Measurements from ENCODE around the gene EIF5A2.
"Not testable (repeated sequence)": the region's sequence is repeated elsewhere in the genome, so short reads cannot be mapped to it uniquely, and the experiment has no call there.

EIF5A2 gene

DNA sequence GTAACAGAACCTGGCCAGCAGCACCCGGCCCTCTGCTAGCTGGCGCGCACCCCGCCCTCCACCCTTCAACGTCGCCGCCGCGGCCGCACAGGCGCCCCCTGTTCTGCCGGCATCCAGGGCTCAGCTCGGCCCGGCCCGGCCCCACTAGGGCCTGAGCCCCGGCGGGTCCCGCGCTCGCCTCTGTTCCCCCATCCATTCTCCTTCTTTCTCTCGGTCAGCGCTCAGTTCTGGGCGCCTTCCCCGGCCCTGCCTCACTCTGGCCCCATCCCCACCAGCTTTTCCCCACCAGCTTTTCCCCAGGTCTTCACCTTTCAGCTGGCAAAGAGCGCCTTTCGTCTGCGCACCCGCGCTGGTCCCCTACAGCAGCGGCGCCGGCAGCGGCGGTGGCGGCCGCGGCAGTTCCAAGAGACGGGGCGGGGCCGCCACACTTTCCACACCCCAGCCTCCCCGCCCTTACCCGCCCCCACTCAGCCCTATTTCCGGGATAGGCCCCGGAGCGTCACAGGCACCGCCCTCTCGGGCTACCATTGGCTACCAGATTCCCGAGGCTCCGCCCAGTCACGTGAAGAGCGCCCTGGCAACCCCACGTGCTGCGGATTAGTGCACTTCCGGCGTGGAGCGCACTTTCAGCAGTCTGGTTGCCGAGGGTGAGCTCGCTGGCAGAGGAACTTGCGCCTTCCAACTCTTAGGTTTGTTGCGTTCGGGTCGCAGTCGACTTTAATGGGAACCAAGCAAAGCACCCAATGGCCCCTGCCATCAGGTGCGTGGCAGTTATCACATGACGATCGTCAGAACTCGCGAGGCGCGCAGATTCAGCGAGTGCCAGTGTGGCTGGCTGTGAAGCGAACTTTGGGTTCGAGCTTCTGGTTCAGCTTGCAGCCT lies at the start of gene EIF5A2:
TSS of gene EIF5A2 (minus strand) at position 403 of the 882 bp plus-strand sequence. CDS start 831 bp downstream, outside the sequence.
- peak within 1 kb of the TSS; percentile 61 for H3K27ac ChIP-seq (ENCODE audit: low read depth, low read length)
- peaks cover 7% of the 10 kb centered on the region for H3K4me1 ChIP-seq (ENCODE audit: control insufficient read depth, insufficient read depth, low read length)
- no peaks in the 10 kb centered on the region for H3K36me3 ChIP-seq (ENCODE audit: control insufficient read depth, insufficient read depth, low read length)
- peak within 1 kb of the TSS; percentile 62 for H3K9ac ChIP-seq (ENCODE audit: low read length)
- peak within 1 kb of the TSS; percentile 84 for H3K4me3 ChIP-seq (ENCODE audit: low read length)
- H3K27me3 ChIP-seq (ENCODE audit: control insufficient read depth, insufficient read depth, low read length), result no peaks in the 10 kb centered on the region

DNA sequence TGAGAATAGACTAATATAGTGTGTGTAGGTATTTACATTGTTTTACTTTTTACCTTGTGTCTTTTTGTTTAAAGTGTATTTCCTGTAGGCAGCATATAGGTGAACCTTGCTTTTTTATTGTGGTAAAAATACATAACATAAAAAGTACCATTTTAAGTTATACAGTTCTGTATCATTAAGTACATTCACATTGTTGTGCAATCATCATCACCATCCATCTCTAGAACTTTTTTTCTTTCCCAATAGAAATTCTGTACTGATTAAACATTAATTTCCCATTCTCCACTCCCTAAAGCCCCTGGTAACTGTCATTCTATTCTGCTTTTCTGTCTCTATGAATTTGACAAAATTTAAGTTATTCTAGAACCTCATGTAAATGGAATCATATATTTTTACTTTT lies 48.2 kb upstream of the EIF5A2 start:
- H3K4me1 ChIP-seq (ENCODE audit: control insufficient read depth, insufficient read depth, low read length), result no peaks in the 10 kb centered on the region
- no peaks in the 10 kb centered on the region for H3K27me3 ChIP-seq (ENCODE audit: control insufficient read depth, insufficient read depth, low read length)
- no peak overlapping the region for H3K27ac ChIP-seq (ENCODE audit: low read depth, low read length)
- no peak overlapping the region for H3K9ac ChIP-seq (ENCODE audit: low read length)
- no peak overlapping the region for H3K4me3 ChIP-seq (ENCODE audit: low read length)
- H3K36me3 ChIP-seq (ENCODE audit: control insufficient read depth, insufficient read depth, low read length), result no peaks in the 10 kb centered on the region

DNA sequence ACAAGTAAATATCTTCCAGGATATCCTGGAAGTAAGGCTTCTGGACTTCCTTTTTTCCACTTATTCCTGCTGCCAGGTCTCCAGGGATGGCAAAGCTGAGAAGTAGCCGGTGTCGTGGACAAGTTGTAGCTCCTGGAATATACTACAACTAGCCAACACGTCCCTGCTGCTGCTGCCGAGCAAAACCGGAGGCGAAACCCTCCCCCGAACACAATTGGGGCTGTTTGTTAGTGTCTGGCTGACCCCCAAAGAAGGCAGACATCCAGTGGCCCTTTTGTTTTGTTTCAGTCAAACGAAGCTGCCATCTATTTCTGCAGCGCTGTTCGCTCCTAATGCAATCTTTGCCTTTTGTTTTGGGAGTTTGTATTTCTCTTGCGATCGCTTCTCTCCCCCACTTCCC lies 45.3 kb upstream of the EIF5A2 start:
- Histone ChIP-seq H3K9ac (ENCODE audit: low read length) (no peak overlapping the region), H3K4me1 (ENCODE audit: control insufficient read depth, insufficient read depth, low read length) (no peaks in the 10 kb centered on the region), H3K27me3 (ENCODE audit: control insufficient read depth, insufficient read depth, low read length) (no peaks in the 10 kb centered on the region), H3K36me3 (ENCODE audit: control insufficient read depth, insufficient read depth, low read length) (no peaks in the 10 kb centered on the region), H3K27ac (ENCODE audit: low read depth, low read length) (no peak overlapping the region), H3K4me3 (ENCODE audit: low read length) (no peak overlapping the region)

GRCh38 chr3:170953229-170953628 lies 44.8 kb upstream of the EIF5A2 start:
- Histone ChIP-seq H3K36me3 (ENCODE audit: control insufficient read depth, insufficient read depth, low read length) (no peaks in the 10 kb centered on the region), H3K9ac (ENCODE audit: low read length) (no peak overlapping the region), H3K4me1 (ENCODE audit: control insufficient read depth, insufficient read depth, low read length) (no peaks in the 10 kb centered on the region), H3K27ac (ENCODE audit: low read depth, low read length) (no peak overlapping the region), H3K27me3 (ENCODE audit: control insufficient read depth, insufficient read depth, low read length) (no peaks in the 10 kb centered on the region), H3K4me3 (ENCODE audit: low read length) (no peak overlapping the region)

DNA sequence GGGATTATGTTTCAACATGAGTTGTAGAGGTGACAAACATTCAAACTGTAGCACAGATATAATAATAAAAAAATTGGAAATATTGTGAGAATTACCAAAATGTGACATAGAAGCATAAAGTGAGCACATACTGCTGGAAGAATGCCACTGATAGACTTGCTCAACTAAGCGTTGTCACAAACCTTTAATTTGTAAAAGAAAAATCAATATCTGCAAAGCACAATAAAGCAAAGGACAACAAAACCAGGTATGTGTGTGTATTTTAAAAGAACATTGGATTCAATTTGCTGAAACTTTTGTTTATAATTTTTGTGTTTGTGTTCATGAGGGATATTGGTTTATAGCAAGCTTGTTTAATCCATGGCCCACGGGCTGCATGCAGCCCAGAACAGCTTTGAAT lies 40.8 kb upstream of the EIF5A2 start:
- Histone ChIP-seq H3K27me3 (ENCODE audit: control insufficient read depth, insufficient read depth, low read length) (no peaks in the 10 kb centered on the region), H3K4me1 (ENCODE audit: control insufficient read depth, insufficient read depth, low read length) (no peaks in the 10 kb centered on the region), H3K27ac (ENCODE audit: low read depth, low read length) (no peak overlapping the region), H3K4me3 (ENCODE audit: low read length) (no peak overlapping the region), H3K36me3 (ENCODE audit: control insufficient read depth, insufficient read depth, low read length) (no peaks in the 10 kb centered on the region), H3K9ac (ENCODE audit: low read length) (no peak overlapping the region)

GRCh38 chr3:170947018-170947769 lies 38.8 kb upstream of the EIF5A2 start:
- Histone ChIP-seq H3K27me3 (ENCODE audit: control insufficient read depth, insufficient read depth, low read length) (no peaks in the 10 kb centered on the region), H3K4me1 (ENCODE audit: control insufficient read depth, insufficient read depth, low read length) (no peaks in the 10 kb centered on the region), H3K36me3 (ENCODE audit: control insufficient read depth, insufficient read depth, low read length) (no peaks in the 10 kb centered on the region), H3K9ac (ENCODE audit: low read length) (no peak overlapping the region), H3K27ac (ENCODE audit: low read depth, low read length) (no peak overlapping the region), H3K4me3 (ENCODE audit: low read length) (no peak overlapping the region)

DNA sequence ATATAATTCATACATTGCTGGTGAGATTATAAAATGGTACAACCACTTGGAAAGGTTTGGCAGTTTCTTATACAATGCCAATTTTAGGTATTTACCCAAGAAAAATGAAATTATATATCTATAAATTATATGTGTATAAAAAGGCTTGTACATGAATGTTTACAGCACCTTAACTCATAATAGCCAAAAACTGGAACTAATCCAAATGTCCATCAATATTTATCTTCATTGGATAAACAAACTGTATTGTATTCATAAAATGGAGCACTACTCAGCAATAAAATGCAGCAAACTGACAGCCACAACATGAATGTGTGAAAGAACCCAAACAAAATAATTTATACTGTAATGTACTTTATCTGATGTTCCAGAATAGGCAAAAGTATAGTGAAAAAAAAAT lies 33.6 kb upstream of the EIF5A2 start:
- Histone ChIP-seq H3K4me1 (ENCODE audit: control insufficient read depth, insufficient read depth, low read length) (no peaks in the 10 kb centered on the region), H3K9ac (ENCODE audit: low read length) (no peak overlapping the region), H3K27me3 (ENCODE audit: control insufficient read depth, insufficient read depth, low read length) (no peaks in the 10 kb centered on the region), H3K36me3 (ENCODE audit: control insufficient read depth, insufficient read depth, low read length) (no peaks in the 10 kb centered on the region), H3K27ac (ENCODE audit: low read depth, low read length) (no peak overlapping the region), H3K4me3 (ENCODE audit: low read length) (no peak overlapping the region)

- Histone ChIP-seq H3K4me3 (ENCODE audit: low read length) (no peak overlapping the region), H3K9ac (ENCODE audit: low read length) (no peak overlapping the region), H3K36me3 (ENCODE audit: control insufficient read depth, insufficient read depth, low read length) (no peaks in the 10 kb centered on the region), H3K27me3 (ENCODE audit: control insufficient read depth, insufficient read depth, low read length) (no peaks in the 10 kb centered on the region), H3K27ac (ENCODE audit: low read depth, low read length) (no peak overlapping the region), H3K4me1 (ENCODE audit: control insufficient read depth, insufficient read depth, low read length) (no peaks in the 10 kb centered on the region)
Measured at GRCh38 chr3:170941551-170941950, 33.1 kb upstream of the EIF5A2 start.

DNA sequence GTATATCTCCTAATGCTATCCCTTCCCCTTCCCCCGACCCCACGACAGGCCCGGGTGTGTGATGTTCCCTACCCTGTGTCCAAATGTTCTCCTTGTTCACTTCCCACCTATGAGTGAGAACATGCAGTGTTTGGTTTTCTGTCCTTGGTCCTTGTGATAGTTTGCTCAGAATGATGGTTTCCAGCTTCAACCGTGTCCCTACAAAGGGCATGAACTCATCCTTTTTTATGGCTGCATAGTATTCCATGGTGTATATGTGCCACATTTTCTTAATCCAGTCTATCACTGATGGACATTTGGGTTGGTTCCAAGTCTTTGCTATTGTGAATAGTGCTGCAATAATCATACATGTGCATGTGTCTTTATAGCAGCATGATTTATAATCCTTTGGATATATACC lies 24.6 kb upstream of the EIF5A2 start:
- H3K4me3 ChIP-seq (ENCODE audit: low read length); H3K27me3 ChIP-seq (ENCODE audit: control insufficient read depth, insufficient read depth, low read length); H3K36me3 ChIP-seq (ENCODE audit: control insufficient read depth, insufficient read depth, low read length); H3K9ac ChIP-seq (ENCODE audit: low read length); H3K4me1 ChIP-seq (ENCODE audit: control insufficient read depth, insufficient read depth, low read length); H3K27ac ChIP-seq (ENCODE audit: low read depth, low read length): not testable (repeated sequence)

- not testable (repeated sequence) for H3K36me3 ChIP-seq (ENCODE audit: control insufficient read depth, insufficient read depth, low read length); H3K4me1 ChIP-seq (ENCODE audit: control insufficient read depth, insufficient read depth, low read length); H3K27me3 ChIP-seq (ENCODE audit: control insufficient read depth, insufficient read depth, low read length); H3K9ac ChIP-seq (ENCODE audit: low read length); H3K4me3 ChIP-seq (ENCODE audit: low read length); H3K27ac ChIP-seq (ENCODE audit: low read depth, low read length)
Measured at GRCh38 chr3:170923553-170923952, 15.1 kb upstream of the EIF5A2 start.

DNA sequence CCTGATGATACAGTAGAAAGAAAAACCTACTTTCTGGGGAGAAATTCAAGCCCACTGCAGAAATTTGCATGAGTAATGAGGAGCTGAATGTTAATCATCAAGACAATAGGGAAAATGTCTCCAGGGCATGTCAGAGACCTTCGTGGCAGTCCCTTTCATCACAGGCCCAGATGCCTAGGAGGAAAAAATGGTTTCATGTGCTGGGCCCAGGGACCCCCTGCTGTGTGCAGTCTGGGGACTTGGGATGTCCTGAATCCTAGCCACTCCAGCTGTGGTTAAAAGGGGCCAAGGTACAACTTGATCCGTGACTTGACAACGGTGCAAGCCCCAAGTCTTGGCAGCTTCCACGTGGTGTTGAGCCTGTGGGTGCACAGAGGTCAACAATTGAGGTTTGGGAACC lies 10.3 kb upstream of the EIF5A2 start:
- Histone ChIP-seq H3K27ac (ENCODE audit: low read depth, low read length) (no peak overlapping the region), H3K9ac (ENCODE audit: low read length) (no peak overlapping the region), H3K4me1 (ENCODE audit: control insufficient read depth, insufficient read depth, low read length) (no peaks in the 10 kb centered on the region), H3K4me3 (ENCODE audit: low read length) (no peak overlapping the region), H3K27me3 (ENCODE audit: control insufficient read depth, insufficient read depth, low read length) (no peaks in the 10 kb centered on the region), H3K36me3 (ENCODE audit: control insufficient read depth, insufficient read depth, low read length) (no peaks in the 10 kb centered on the region)

GRCh38 chr3:170914690-170915089 lies 6.3 kb upstream of the EIF5A2 start:
- Histone ChIP-seq H3K36me3 (ENCODE audit: control insufficient read depth, insufficient read depth, low read length) (no peaks in the 10 kb centered on the region), H3K4me1 (ENCODE audit: control insufficient read depth, insufficient read depth, low read length) (no peaks in the 10 kb centered on the region), H3K27ac (ENCODE audit: low read depth, low read length) (no peak overlapping the region), H3K9ac (ENCODE audit: low read length) (no peak overlapping the region), H3K4me3 (ENCODE audit: low read length) (no peak overlapping the region), H3K27me3 (ENCODE audit: control insufficient read depth, insufficient read depth, low read length) (no peaks in the 10 kb centered on the region)

All from rectal smooth muscle tissue (tissue), 1 donor.